Neural crest cell (in vitro differentiated cells): ENCODE results near the gene MTM1. TPM values are rescaled to one million over a fixed set of nuclear protein-coding genes. Genes with fewer than 3 reads are reported as not detected.

Experiments
- DNase-seq: peaks from one replicate; pipeline ENCODE4 v3.0.0; 2021; ENCODE audit warnings: low read depth, mixed read lengths, low spot score
- H3K27ac Mint-ChIP-seq: one replicate; pipeline ENCODE4 v1.8.0; 2021; ENCODE audit warnings: mild to moderate bottlenecking, mixed read lengths; ENCODE audit not compliant: unreplicated experiment
- H3K27me3 Mint-ChIP-seq: 2 replicates; pipeline ENCODE4 v1.8.0; 2021; ENCODE audit warnings: low read depth, mild to moderate bottlenecking, mixed read lengths
- H3K36me3 Mint-ChIP-seq: 2 replicates; pipeline ENCODE4 v1.8.0; 2021; ENCODE audit warnings: low read depth, mild to moderate bottlenecking, mixed read lengths
- H3K4me1 Mint-ChIP-seq: 2 replicates; pipeline ENCODE4 v1.8.0; 2021; ENCODE audit warnings: mixed read lengths
- H3K4me3 Mint-ChIP-seq: one replicate; pipeline ENCODE4 v1.8.0; 2021; ENCODE audit warnings: mild to moderate bottlenecking, mixed read lengths
- H3K9me3 Mint-ChIP-seq: 2 replicates; pipeline ENCODE4 v1.8.0; 2021; ENCODE audit warnings: mixed read lengths
- total RNA-seq: library from RNA; stranded (reverse); gene quantifications from 2 replicates; pipeline ENCODE4 v1.2.1, GENCODE V29; 2021
- TF ChIP-seq, protein P1 (sequence below): fragments of 200-600 bp; sonication (generic); conservative IDR thresholded peaks from 2 replicates; pipeline ENCODE4 v1.5.0; 2021; ENCODE audit warnings: antibody characterized with exemption, mild to moderate bottlenecking

The MTM1 gene
- total RNA-seq, 1 donor from 2014 or later, result 6.2 TPM

DNA sequence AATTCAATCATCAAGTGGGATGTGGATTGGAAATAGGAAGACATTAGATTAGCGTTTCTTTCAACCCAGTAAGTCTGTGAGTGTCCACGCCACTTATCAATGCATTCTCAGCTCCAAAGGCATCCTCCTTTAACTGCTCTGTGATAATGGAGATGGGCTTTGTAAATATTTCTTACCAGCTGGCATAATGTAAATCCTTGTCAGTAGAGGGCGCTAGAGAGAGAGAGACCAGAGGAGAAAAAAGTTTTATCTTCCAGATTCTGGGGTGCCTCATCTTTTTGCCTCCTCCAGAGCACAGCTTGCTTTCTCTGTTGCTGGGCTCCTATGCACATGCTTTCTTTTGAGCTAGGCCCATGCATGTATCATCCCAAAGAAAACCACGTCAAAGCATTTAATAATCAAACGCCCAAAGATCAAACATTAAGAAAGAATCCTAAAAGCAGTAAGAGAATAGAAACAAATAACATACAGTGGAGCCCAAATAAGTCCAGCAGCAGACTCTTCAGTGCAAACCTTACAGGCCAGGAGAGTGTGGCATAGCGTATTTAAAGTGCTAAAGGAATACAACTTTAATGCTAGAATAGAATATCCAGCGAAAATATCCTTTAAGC is 115.2 kb downstream of the MTM1 start:
- no peak overlapping the region for H3K27ac Mint-ChIP-seq
- H3K4me3 Mint-ChIP-seq, result no peak overlapping the region
- H3K27me3 Mint-ChIP-seq, result no peaks in the 10 kb centered on the region
- DNase-seq, result no peak
- H3K9me3 Mint-ChIP-seq, result peaks cover 9% of the 10 kb centered on the region
- TF ChIP-seq, protein P1, sequence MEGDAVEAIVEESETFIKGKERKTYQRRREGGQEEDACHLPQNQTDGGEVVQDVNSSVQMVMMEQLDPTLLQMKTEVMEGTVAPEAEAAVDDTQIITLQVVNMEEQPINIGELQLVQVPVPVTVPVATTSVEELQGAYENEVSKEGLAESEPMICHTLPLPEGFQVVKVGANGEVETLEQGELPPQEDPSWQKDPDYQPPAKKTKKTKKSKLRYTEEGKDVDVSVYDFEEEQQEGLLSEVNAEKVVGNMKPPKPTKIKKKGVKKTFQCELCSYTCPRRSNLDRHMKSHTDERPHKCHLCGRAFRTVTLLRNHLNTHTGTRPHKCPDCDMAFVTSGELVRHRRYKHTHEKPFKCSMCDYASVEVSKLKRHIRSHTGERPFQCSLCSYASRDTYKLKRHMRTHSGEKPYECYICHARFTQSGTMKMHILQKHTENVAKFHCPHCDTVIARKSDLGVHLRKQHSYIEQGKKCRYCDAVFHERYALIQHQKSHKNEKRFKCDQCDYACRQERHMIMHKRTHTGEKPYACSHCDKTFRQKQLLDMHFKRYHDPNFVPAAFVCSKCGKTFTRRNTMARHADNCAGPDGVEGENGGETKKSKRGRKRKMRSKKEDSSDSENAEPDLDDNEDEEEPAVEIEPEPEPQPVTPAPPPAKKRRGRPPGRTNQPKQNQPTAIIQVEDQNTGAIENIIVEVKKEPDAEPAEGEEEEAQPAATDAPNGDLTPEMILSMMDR, result peak; percentile 67
- no peaks in the 10 kb centered on the region for H3K4me1 Mint-ChIP-seq
- no peaks in the 10 kb centered on the region for H3K36me3 Mint-ChIP-seq

DNA sequence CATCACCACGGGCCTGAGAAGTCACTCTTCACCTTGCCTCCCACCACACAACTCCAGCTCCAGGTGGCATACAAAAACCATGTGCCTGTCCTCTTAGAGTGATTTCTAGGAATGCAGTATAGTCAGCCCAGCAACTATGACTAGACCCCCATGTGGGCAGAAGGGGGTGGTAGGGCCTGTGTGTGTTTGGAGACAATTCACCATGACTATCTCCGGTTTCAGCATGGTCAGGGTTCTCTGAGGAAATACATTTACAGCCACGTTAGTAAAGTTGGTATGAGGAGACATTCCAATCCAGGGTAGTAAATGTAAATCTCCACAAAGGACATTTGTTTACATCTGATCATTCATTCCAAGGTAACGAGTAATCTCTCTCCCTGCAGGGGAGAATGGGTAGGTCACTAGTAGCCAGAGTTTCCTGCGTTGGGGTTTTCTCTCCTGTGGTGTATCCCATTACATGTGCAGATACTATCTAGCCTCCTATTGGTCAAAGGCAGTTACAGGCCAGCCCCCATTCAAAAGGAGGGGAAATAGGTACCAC is 120.6 kb downstream of the MTM1 start:
- Mint-ChIP-seq H3K27ac (no peak overlapping the region), H3K4me1 (peaks cover 5% of the 10 kb centered on the region), H3K36me3 (peaks cover 5% of the 10 kb centered on the region), H3K9me3 (peaks cover 10% of the 10 kb centered on the region), H3K4me3 (no peak overlapping the region), H3K27me3 (no peaks in the 10 kb centered on the region)
- no peak for DNase-seq
- TF ChIP-seq, protein P1, result no peak

DNA sequence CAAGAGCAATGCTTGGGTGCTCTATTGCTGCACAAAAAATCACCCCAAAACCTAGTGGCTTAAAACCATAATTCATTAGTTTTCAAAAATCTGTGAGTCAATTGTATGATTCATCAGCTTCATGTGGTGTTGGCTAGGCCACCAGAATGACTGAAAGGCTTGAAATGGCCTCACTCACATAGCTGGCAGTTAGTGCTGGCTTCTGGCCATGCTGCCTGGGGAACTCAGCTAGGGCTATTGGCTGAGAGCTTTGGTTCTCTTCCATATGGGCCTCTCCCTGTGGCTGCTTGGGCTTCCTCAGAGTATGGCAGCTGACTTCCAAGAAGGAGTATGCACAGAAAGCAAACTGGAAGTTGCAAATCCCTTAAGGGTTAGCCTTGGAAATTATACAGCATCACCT is 121.7 kb downstream of the MTM1 start:
- H3K9me3 Mint-ChIP-seq, result peaks cover 10% of the 10 kb centered on the region
- no peak overlapping the region for H3K27ac Mint-ChIP-seq

DNA sequence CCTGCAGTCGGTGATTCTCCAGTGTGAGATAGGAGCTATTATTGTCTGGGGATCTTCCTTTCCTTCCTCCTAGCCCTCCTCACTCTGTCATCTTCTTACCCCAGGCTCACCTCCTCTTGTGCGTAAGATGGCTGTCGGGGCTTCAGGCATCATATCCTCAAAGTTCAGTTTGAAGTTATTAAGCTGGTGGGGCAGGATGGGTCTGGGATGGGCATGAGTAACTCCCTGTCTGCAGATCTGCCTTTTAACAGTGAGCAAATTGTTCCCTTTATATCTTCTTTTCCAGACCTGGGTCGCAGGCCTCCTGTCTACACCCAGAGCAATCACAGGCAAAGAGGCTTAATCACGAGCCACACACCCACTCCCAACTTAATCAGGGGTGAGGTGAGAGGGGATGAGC is 123.9 kb downstream of the MTM1 start:
- Mint-ChIP-seq H3K36me3 (peaks cover 9% of the 10 kb centered on the region), H3K4me1 (peaks cover 10% of the 10 kb centered on the region), H3K9me3 (peaks cover 13% of the 10 kb centered on the region), H3K27ac (no peak overlapping the region), H3K4me3 (peak overlapping the region; percentile 93), H3K27me3 (no peaks in the 10 kb centered on the region)
- DNase-seq, result no peak
- TF ChIP-seq, protein P1, result no peak

More for the DNA sequence above, 121.7 kb downstream of the MTM1 start:
- peaks cover 5% of the 10 kb centered on the region for H3K36me3 Mint-ChIP-seq
- DNase-seq, result no peak
- peaks cover 5% of the 10 kb centered on the region for H3K4me1 Mint-ChIP-seq
- TF ChIP-seq, protein P1, result no peak
- peak overlapping the region; percentile 19 for H3K4me3 Mint-ChIP-seq
- H3K27me3 Mint-ChIP-seq, result no peaks in the 10 kb centered on the region

DNA sequence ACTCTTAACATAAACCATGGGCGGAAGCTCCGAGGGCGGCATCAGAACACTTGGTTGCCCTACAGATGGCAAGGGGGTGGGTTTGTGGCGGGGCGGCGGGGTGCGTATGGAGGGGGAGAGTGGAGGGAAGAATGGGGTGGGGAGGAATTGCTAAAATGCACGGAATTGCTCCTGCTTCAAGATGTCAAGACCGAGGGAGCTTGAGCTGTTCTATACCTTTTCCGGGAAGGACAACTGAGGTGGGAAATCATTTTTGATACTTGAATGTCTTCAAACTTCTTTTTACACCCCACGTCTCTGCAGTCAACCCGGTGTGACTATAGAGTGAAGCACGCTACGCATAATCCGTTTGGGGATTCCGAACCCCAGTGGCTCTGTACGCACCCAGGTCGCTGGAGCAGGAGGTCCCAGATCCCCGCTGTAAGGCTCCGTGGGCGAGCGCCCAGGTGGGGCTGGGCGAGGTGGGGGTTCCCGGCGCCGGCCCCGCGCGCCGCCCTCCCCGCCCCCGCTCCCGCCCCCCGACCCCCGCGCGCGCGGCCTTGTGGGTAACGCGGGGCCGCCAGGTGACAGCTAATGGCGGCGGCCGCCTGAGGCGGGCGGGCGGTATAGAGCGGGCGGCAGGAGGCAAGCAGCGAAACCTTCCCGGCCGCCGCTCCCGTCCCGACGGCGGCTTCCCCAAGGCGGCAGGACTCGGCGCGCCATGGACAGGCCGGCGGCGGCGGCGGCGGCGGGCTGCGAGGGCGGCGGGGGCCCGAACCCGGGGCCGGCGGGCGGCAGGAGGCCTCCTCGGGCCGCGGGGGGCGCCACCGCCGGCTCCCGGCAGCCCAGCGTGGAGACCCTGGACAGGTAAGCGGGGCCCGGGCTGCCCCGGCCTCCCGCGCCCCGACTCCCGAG is 124.7 kb downstream of the MTM1 start, which contains the start of gene MTMR1:
Gene MTMR1, plus strand, starts transcription at position 566 of the 894 bp plus-strand sequence. Its CDS starts 135 bp downstream, at position 701.
- no peaks in the 10 kb centered on the region for H3K27me3 Mint-ChIP-seq
- peaks cover 10% of the 10 kb centered on the region for H3K4me1 Mint-ChIP-seq
- H3K27ac Mint-ChIP-seq, result no peak within 1 kb of the TSS
- H3K36me3 Mint-ChIP-seq, result peaks cover 9% of the 10 kb centered on the region
- peaks cover 13% of the 10 kb centered on the region for H3K9me3 Mint-ChIP-seq
- DNase-seq, result no peak
- peak within 1 kb of the TSS; percentile 93 for H3K4me3 Mint-ChIP-seq
- TF ChIP-seq, protein P1, result no peak
